ENCODE results near the gene DUSP15. TPM values are rescaled to one million over a fixed set of nuclear protein-coding genes. Genes with fewer than 3 reads are reported as not detected.

Gene DUSP15
- total and polyA plus RNA-seq, 7 donors = 0.60 to 2.6 (median 1.7) TPM; not detected in 2

GRCh38 chr20:31864521-31865400, 5.6 kb downstream of the DUSP15 start:
- H3K4me1 ChIP-seq = peaks cover 0 to 28% (median 23%) of the 10 kb centered on the region in 4 donors
- no peak overlapping the region for H3K4me3 ChIP-seq
- WGBS, 2 donors = 85 to 91% methylated on average over 12 of the region's 12 CpGs
- no peak for TF ChIP-seq EP300 (IDR thresholded peaks at IDR 0.05)
- TF ChIP-seq POLR2A (IDR thresholded peaks at IDR 0.05) = no peak
- TF ChIP-seq CTCF (IDR thresholded peaks at IDR 0.05) = no peak
- no peak for TF ChIP-seq POLR2AphosphoS5 (IDR thresholded peaks at IDR 0.05)
- H3K27me3 ChIP-seq = peaks cover 4 to 33% (median 32%) of the 10 kb centered on the region in 3 donors
- H3K9me3 ChIP-seq = no peaks in the 10 kb centered on the region
- no peak for DNase-seq
- intact Hi-C loops (cut with DNase I) = no loop called here
- no peak overlapping the region for H3K27ac ChIP-seq
- no peaks in the 10 kb centered on the region for H3K36me3 ChIP-seq

DNA sequence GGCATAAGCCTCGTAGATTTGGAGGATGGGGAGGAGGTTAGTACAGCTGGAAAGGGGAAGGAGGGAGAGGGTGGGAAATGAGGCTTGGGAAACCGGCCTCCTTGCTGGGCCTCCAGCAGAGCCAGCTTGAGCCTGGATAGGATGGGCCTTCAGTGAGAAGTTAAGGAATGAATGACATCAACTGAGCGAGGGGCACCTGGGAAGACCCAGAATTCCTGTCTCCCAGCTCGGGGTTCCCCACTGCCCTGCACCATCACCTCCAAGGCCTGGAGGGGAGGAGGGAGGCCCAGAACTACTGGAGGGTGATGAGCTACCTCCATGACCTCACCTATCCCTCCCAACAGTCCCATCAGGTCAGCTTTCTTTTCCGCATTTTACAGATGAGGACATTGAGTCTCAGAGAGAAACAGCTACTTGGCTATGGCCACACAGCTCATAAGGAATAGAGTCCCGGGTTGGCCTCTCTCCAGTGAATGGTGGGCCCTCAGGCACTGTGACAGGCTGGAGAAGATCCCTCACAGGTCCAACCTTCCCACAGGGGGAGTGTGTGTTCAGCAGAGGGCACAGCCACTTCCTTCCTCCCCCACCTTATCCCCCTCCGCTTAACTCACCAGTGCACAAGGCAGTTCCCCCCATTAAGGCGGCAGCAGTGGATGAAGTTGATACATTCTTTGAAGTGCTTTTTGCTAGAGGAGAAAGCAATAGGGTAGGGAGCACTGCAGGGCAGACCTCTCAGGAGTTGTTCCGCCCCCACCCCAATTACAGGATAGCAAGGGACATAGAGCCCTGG, 6.8 kb downstream of the DUSP15 start:
- 83 to 94% methylated on average over 9 of the region's 9 CpGs for WGBS, 2 donors
- Histone ChIP-seq H3K27me3 (peaks cover 8 to 37% (median 32%) of the 10 kb centered on the region in 3 donors), H3K4me3 (no peak overlapping the region), H3K27ac (no peak overlapping the region), H3K36me3 (no peaks in the 10 kb centered on the region), H3K4me1 (peaks cover 0 to 20% (median 17%) of the 10 kb centered on the region in 4 donors), H3K9me3 (no peaks in the 10 kb centered on the region)
- no peak for DNase-seq
- TF ChIP-seq POLR2A (IDR thresholded peaks at IDR 0.05) (no peak), POLR2AphosphoS5 (IDR thresholded peaks at IDR 0.05) (no peak), EP300 (IDR thresholded peaks at IDR 0.05) (no peak), CTCF (IDR thresholded peaks at IDR 0.05) (no peak)
- intact Hi-C loops (cut with DNase I) = no loop called here

DNA sequence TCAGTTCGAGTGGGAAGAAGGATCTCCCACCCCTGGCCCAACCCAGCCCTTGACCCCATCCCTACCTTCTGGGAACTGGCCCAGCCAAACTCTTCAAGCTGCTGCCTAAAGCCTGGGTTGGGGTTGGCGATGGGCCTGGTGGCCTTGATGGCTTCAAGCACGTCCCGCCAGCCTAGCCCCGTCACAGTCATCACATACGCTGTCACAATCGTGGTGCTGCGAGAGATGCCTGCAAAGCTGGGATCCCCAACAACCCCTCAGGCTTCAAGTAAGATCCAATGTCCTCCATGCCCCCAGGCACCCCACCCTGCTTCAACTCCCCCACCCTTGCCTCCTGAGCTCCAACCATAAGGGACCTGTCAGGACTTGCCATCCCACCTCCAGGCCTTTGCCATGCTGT, 7.8 kb downstream of the DUSP15 start:
- peaks cover 0 to 20% (median 17%) of the 10 kb centered on the region in 4 donors for H3K4me1 ChIP-seq
- no peak overlapping the region for H3K4me3 ChIP-seq
- H3K9me3 ChIP-seq = no peaks in the 10 kb centered on the region
- peaks cover 8 to 47% (median 39%) of the 10 kb centered on the region in 3 donors for H3K27me3 ChIP-seq
- no peaks in the 10 kb centered on the region for H3K36me3 ChIP-seq
- DNase-seq = no peak
- intact Hi-C loops (cut with DNase I) = no loop called here
- 94 to 96% methylated on average over 8 of the region's 8 CpGs for WGBS, 2 donors
- no peak overlapping the region for H3K27ac ChIP-seq
- TF ChIP-seq POLR2A (IDR thresholded peaks at IDR 0.05) = no peak
- no peak for TF ChIP-seq POLR2AphosphoS5 (IDR thresholded peaks at IDR 0.05)
- no peak for TF ChIP-seq EP300 (IDR thresholded peaks at IDR 0.05)
- no peak for TF ChIP-seq CTCF (IDR thresholded peaks at IDR 0.05)

DNA sequence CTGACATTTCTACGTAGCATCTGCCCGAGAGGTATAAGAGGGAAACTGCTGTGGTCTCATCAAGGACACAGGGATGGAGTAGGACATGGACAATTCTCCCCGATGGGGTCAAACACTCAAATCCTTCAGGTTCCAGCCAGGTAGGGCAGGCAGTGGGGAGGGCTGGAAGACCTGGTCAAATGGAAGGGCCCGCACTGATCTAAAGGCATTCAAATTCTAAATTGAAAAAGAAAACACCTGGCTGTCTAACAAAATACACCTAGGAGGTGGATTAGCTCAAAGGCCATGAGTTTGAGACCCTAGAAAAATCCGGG, 8.2 kb downstream of the DUSP15 start:
- H3K9me3 ChIP-seq = no peaks in the 10 kb centered on the region
- DNase-seq = no peak
- intact Hi-C loops (cut with DNase I) = no loop called here
- no peaks in the 10 kb centered on the region for H3K36me3 ChIP-seq
- WGBS, 2 donors = 50 to 75% methylated on average over 5 of the region's 5 CpGs
- peaks cover 0 to 20% (median 17%) of the 10 kb centered on the region in 4 donors for H3K4me1 ChIP-seq
- no peak overlapping the region for H3K27ac ChIP-seq
- peaks cover 8 to 51% (median 39%) of the 10 kb centered on the region in 3 donors for H3K27me3 ChIP-seq
- TF ChIP-seq CTCF (IDR thresholded peaks at IDR 0.05) = no peak
- no peak for TF ChIP-seq POLR2A (IDR thresholded peaks at IDR 0.05)
- no peak for TF ChIP-seq EP300 (IDR thresholded peaks at IDR 0.05)
- no peak overlapping the region for H3K4me3 ChIP-seq

Measured in sigmoid colon (tissue), 7 donors.